ENCODE results near the gene PKDCC. TPM values are rescaled to one million over a fixed set of nuclear protein-coding genes. Genes with fewer than 3 reads are reported as not detected.

The PKDCC gene
- total RNA-seq, 4 donors from 2014 or later = 2.5 to 8.5 (median 6.2) TPM

GRCh38 chr2:42099438-42100173, 51.8 kb downstream of the PKDCC start:
- H3K4me1 ChIP-seq = peaks cover 42% of the 10 kb centered on the region
- H3K4me3 ChIP-seq = no peak overlapping the region
- no peak overlapping the region for H3K27ac ChIP-seq
- no peaks in the 10 kb centered on the region for H3K36me3 ChIP-seq
- H3K9me3 ChIP-seq = no peaks in the 10 kb centered on the region
- 96% methylated on average over 6 of the region's 6 CpGs for WGBS
- no peak for DNase-seq (ENCODE audit: low spot score in 2 of 2)
- H3K27me3 ChIP-seq = no peaks in the 10 kb centered on the region
- TF ChIP-seq CTCF (IDR thresholded peaks at IDR 0.05) (no peak), EP300 (IDR thresholded peaks at IDR 0.05) (no peak), POLR2AphosphoS5 (IDR thresholded peaks at IDR 0.05) (no peak), POLR2A (IDR thresholded peaks at IDR 0.05) (no peak)

GRCh38 chr2:42100683-42101205, 52.9 kb downstream of the PKDCC start:
- peak overlapping the region; percentile 56 for H3K4me3 ChIP-seq
- H3K4me1 ChIP-seq = peaks cover 42% of the 10 kb centered on the region
- DNase-seq (ENCODE audit: low spot score in 2 of 2) = no peak
- H3K9me3 ChIP-seq = no peaks in the 10 kb centered on the region
- H3K27ac ChIP-seq = peak overlapping the region; percentile 65
- no peaks in the 10 kb centered on the region for H3K27me3 ChIP-seq
- TF ChIP-seq POLR2A (IDR thresholded peaks at IDR 0.05) (no peak), EP300 (IDR thresholded peaks at IDR 0.05) (no peak), CTCF (IDR thresholded peaks at IDR 0.05) (no peak), POLR2AphosphoS5 (IDR thresholded peaks at IDR 0.05) (no peak)
- no peaks in the 10 kb centered on the region for H3K36me3 ChIP-seq
- WGBS = 85% methylated on average over 19 of the region's 20 CpGs

GRCh38 chr2:42101206-42102023, 53.6 kb downstream of the PKDCC start:
- H3K4me3 ChIP-seq = peak overlapping the region; percentile 56
- H3K27ac ChIP-seq = peak overlapping the region; percentile 65
- no peaks in the 10 kb centered on the region for H3K27me3 ChIP-seq
- H3K9me3 ChIP-seq = no peaks in the 10 kb centered on the region
- H3K4me1 ChIP-seq = peaks cover 42% of the 10 kb centered on the region
- H3K36me3 ChIP-seq = no peaks in the 10 kb centered on the region
- DNase-seq (ENCODE audit: low spot score in 2 of 2) = no peak
- 30% methylated on average over 20 of the region's 77 CpGs for WGBS
- TF ChIP-seq POLR2A (IDR thresholded peaks at IDR 0.05) (no peak), CTCF (IDR thresholded peaks at IDR 0.05) (no peak), EP300 (IDR thresholded peaks at IDR 0.05) (no peak), POLR2AphosphoS5 (IDR thresholded peaks at IDR 0.05) (peak in 1 of 3 donors; percentile 15)

- TF ChIP-seq CTCF (IDR thresholded peaks at IDR 0.05) (no peak), POLR2AphosphoS5 (IDR thresholded peaks at IDR 0.05) (no peak), EP300 (IDR thresholded peaks at IDR 0.05) (no peak), POLR2A (IDR thresholded peaks at IDR 0.05) (no peak)
- DNase-seq (ENCODE audit: low spot score in 2 of 2) = peak in 1 of 2 donors; percentile 84
Observed at GRCh38 chr2:42102024-42102590, 54.3 kb downstream of the PKDCC start.

More at GRCh38 chr2:42102024-42102590, 54.3 kb downstream of the PKDCC start:
- WGBS = 8% methylated on average over 24 of the region's 33 CpGs
- Histone ChIP-seq H3K36me3 (no peaks in the 10 kb centered on the region), H3K27ac (peak overlapping the region; percentile 65), H3K4me1 (peaks cover 42% of the 10 kb centered on the region), H3K9me3 (no peaks in the 10 kb centered on the region), H3K4me3 (peak overlapping the region; percentile 56), H3K27me3 (no peaks in the 10 kb centered on the region)

All from suprapubic skin (tissue), 4 donors.